GM20000 (cell line): ENCODE data around the gene BCAS1.

ENCODE experiments used
- DNase-seq: peaks from one replicate; pipeline ENCODE4 v3.0.0; 2012; ENCODE audit warnings: low spot score
- CTCF ChIP-seq: IDR thresholded peaks from 2 replicates; pipeline ENCODE4 v1.5.1; 2012; ENCODE audit warnings: mild to moderate bottlenecking, control low read depth; ENCODE audit errors: extremely low read depth, missing control alignments

Gene BCAS1

DNA sequence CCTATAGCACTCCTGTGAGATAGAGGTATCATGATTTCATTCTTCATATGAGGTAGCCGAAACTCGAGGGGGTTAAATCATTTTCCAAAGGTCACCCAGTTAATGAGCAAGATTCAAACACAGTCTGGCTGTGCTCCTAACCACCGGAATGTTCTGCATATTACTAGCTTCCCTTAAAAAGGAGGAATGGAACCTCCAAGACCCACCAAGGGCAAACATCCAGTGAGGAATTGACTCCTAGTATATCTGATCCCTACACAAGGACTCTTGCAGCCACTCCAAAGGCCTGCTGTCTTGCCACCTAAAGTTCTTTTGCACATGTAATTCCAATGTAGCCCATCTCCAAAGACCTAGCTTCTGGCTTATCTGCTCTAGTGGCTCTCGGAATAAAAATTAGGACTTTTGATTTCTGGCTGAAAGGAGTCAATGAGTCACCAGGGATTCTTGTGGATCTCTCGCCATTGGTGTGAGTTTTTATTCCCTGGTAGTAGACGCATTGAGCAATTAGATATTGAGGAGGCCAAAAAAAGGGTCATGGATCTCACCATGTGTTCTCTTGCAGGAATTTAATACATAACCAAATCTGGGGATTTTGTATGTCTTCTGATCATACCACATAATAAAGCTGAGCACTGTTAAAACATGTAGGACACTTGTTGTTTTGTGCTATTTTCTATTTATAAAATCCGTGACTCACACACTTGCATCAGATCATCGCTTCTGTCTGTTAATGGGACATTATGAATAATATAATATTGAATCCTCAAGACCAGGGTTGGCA, 9.1 kb downstream of the BCAS1 start:
- no peak for DNase-seq
- TF ChIP-seq CTCF: no peak

DNA sequence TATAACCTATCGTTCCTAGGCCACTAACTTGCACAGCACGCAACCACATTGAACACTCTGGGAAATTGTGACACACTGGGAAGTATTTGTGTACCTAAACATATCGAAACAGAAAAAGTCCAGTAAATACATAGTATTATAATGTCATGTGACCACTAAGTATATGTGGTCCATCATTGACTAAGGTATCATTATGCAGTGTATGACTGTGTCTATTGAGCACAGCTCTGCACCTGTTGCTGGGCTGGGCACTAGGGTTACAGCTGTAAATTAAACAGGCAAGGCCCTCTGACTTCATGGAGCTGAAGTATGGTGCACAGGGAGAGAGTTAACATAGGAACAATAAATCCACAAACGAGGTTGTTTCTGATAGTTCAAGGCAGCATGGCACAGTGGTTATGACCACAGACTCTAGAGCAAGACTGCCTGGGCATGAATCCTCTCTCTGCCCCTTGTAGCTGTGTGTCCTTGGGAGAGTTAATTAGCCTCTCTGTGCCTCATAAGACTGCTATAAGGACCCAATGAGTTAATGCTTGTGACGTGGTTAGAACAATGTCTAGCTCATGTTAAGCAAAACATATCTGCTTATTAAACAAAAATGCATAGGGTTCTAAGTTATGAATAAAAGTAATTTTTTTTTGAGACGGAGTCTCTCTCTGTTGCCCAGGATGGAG, 10.6 kb downstream of the BCAS1 start:
- TF ChIP-seq CTCF: no peak
- DNase-seq: no peak

DNA sequence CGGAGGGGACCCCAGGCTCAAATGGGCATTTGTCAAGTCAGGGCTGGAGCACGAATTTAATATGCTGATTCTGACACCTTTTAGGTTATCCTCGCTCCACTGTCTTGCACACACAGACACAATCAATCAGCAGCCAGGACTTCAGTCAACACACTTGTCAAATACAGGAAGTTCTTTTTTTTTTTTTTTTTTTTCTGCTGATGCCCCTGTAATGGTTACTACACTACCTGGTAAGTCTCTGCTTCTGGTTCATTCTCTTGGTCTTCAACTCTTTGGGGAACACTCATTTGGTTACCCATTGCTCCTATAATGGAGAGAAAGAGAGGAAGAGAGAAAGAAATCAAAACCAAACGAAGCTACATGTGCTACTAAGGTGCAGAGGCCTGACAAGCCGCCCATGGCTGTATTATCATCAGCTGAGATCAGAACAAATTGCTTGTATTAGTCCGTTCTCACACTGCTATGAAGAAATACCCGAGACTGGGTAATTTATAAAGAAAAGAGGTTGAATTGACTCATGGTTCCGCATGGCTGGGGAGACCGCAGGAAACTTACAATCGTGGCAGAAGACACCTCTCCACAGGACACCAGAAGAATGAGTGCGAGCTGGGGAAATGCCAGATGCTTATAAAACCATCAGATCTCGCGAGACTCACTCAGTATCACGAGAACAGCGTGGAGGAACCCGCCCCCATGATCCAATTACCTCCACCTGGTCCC, 11.8 kb downstream of the BCAS1 start:
- TF ChIP-seq CTCF: no peak
- DNase-seq: no peak

DNA sequence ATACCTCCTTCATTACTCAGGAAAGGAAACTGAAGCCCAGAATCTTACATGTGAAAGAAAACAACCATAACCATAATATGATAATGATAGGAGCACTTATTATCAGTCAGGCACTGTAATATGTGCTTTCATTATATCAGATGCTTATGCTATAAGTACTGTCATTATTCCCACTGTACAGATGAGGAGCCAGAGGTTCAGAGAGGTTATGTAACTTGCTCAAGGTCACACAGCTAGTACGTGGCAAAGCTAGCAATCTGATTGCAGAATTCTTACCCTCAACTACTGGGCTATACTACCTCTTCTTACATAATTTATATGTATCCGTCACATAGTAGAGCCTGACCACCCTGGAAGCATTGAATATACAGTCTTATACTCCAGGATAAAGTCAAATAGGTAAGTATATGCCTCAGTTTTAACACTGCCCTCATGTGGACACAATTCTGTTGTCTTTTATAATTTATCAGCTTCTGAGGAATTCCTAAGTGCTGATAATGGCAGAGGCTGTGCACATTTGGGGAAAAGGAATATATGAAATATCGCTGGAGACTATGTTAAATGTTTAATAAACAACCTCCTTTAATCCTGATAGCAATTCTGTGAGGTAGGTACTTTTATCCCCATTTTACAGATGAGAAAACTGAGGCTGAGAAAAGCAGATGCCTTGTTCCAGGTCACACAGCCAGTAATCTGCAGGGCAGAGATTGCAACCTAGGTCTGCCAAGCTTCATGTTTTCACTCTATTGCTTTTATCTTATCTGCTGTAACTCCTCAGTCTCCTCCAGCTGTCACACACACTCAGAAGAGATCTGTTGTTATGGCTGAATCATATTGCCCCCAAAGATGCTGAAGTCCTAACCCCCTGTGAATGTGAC, 13.4 kb downstream of the BCAS1 start:
- DNase-seq: no peak
- TF ChIP-seq CTCF: no peak

GRCh38 chr20:54054516-54054915, 15.9 kb downstream of the BCAS1 start:
- DNase-seq: no peak
- no peak for TF ChIP-seq CTCF

DNA sequence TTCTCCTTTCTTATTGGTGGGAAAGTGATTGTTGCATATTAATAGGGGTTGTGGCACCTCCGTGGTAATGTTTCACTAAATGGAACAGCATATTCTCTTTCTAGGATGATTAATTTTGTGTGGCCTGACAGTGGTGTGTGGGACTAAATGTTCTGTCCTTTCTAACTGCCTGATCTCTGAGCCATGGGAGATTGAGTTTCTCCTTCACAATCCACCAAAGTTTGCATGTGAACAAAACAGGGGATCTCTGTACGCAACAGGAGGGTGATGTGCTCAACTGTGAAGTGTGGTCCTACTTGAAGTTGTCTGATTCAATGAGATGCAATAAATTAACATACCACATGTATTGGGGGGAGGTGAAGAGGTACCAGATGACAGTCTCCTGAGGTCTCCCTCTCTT, 19.3 kb downstream of the BCAS1 start:
- DNase-seq: no peak
- no peak for TF ChIP-seq CTCF
